Esophagus squamous epithelium (tissue), 4 donors: Measurements from ENCODE around the gene JARID2.

Experiments used
- CTCF ChIP-seq, 6 experiments: fragments of 450-650 bp in 4 of 6; fragments of 200-600 bp in 2 of 6; sonication (generic) in 2 of 6; IDR thresholded peaks; one replicate each; pipeline ENCODE4 v1.5.1; 2016 to 2019; ENCODE audit warnings: antibody characterized with exemption in 6 of 6, mild to moderate bottlenecking in 4 of 6, moderate library complexity in 4 of 6
- POLR2A ChIP-seq, 4 donors: fragments of 450-650 bp; IDR thresholded peaks; one replicate each; pipeline ENCODE4 v1.6.1; 2017; ENCODE audit warnings: antibody characterized with exemption in 4 of 4, mild to moderate bottlenecking in 4 of 4, moderate library complexity in 3 of 4

GRCh38 chr6:15304337-15305042 lies 58.6 kb downstream of the JARID2 start:
- TF ChIP-seq CTCF (IDR thresholded peaks at IDR 0.05) (no peak), POLR2A (IDR thresholded peaks at IDR 0.05) (no peak)
